OCI-LY7 (cell line): ENCODE results near the gene KRT12.

Experiments
- EZH2phosphoT487 ChIP-seq: fragments of 200-600 bp; sonication (generic); IDR thresholded peaks from 2 replicates; pipeline ENCODE4 v1.6.1; 2018; ENCODE audit warnings: low read depth, borderline replicate concordance, mild to moderate bottlenecking, mixed run types, antibody characterized with exemption, low read length, moderate library complexity, mixed read lengths
- TF ChIP-seq, protein P1 (sequence below): fragments of 200-600 bp; sonication (generic); conservative IDR thresholded peaks from 2 replicates; pipeline ENCODE4 v1.5.1; 2014; ENCODE audit warnings: mild to moderate bottlenecking, antibody characterized with exemption, low read length, moderate library complexity, mixed read lengths

DNA sequence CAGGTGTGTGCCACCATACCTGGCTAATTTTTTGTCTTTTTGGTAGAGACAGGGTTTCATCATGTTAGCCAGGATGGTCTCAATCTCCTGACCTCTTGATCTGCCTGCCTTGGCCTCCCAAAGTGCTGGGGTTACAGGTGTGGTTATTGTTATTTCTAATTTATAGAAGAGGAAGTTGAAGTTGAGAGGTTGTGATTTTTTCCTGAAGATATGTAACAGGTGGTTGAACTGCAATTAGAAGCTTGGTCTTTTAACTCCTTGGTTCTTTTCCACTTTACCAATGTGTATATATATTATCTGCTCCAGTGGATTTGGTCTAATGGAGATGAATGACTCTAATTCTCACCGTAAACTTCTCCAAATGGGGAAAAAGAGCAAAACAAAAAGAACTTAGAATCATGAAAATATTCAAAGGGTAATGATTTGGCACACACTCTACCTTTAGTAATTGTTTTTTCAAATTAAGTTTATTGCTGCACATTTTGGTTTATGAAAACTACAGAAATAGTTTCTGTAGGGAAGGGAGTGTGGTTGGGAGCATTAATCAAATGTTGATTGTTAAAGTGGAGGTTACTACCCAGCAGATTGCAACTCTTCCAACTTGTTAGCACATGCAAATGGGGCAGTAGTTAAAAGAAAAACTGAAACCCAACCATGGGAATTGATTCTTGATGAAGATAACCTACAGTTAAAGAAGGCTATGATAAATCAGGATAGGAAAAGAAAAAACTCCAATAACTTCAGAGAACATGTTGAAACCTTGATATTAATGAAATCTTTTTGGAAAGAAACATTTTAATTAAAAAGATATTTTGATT lies 42.8 kb downstream of the KRT12 start:
- TF ChIP-seq, protein P1, sequence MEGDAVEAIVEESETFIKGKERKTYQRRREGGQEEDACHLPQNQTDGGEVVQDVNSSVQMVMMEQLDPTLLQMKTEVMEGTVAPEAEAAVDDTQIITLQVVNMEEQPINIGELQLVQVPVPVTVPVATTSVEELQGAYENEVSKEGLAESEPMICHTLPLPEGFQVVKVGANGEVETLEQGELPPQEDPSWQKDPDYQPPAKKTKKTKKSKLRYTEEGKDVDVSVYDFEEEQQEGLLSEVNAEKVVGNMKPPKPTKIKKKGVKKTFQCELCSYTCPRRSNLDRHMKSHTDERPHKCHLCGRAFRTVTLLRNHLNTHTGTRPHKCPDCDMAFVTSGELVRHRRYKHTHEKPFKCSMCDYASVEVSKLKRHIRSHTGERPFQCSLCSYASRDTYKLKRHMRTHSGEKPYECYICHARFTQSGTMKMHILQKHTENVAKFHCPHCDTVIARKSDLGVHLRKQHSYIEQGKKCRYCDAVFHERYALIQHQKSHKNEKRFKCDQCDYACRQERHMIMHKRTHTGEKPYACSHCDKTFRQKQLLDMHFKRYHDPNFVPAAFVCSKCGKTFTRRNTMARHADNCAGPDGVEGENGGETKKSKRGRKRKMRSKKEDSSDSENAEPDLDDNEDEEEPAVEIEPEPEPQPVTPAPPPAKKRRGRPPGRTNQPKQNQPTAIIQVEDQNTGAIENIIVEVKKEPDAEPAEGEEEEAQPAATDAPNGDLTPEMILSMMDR: no peak
- TF ChIP-seq EZH2phosphoT487: no peak
